Tibial nerve (tissue), 4 donors: ENCODE data around the gene TBL3.

ENCODE experiments used
- EP300 ChIP-seq, 2 donors: sonication (generic); formaldehyde crosslinking; IDR thresholded peaks; one replicate each; pipeline ENCODE4 v1.6.1; 2017; ENCODE audit warnings: antibody characterized with exemption in 2 of 2, mild to moderate bottlenecking in 1 of 2
- TF ChIP-seq, protein P1 (sequence below), 5 experiments: fragments of 200-600 bp in 3 of 5; fragments of 450-650 bp in 2 of 5; sonication (generic) in 3 of 5; IDR thresholded peaks; one replicate each; pipeline ENCODE4 v1.5.1; 2016 to 2019; ENCODE audit warnings: antibody characterized with exemption in 5 of 5, mild to moderate bottlenecking in 3 of 5, moderate library complexity in 2 of 5

GRCh38 chr16:1947369-1947670 is 24.5 kb upstream of the TBL3 start:
- TF ChIP-seq EP300 (IDR thresholded peaks at IDR 0.05), result no peak
- TF ChIP-seq, protein P1, sequence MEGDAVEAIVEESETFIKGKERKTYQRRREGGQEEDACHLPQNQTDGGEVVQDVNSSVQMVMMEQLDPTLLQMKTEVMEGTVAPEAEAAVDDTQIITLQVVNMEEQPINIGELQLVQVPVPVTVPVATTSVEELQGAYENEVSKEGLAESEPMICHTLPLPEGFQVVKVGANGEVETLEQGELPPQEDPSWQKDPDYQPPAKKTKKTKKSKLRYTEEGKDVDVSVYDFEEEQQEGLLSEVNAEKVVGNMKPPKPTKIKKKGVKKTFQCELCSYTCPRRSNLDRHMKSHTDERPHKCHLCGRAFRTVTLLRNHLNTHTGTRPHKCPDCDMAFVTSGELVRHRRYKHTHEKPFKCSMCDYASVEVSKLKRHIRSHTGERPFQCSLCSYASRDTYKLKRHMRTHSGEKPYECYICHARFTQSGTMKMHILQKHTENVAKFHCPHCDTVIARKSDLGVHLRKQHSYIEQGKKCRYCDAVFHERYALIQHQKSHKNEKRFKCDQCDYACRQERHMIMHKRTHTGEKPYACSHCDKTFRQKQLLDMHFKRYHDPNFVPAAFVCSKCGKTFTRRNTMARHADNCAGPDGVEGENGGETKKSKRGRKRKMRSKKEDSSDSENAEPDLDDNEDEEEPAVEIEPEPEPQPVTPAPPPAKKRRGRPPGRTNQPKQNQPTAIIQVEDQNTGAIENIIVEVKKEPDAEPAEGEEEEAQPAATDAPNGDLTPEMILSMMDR (IDR thresholded peaks at IDR 0.05), result no peak
